GM06990 (cell line): Measurements from ENCODE around the gene SAP25.

ENCODE experiments used
- DNase-seq: peaks from one replicate; pipeline ENCODE4 v3.0.0-alpha.2; 2011; ENCODE audit not compliant: insufficient read length; ENCODE audit errors: extremely low read depth
- H3K27me3 ChIP-seq: replicated peaks from 2 replicates; pipeline ENCODE4 v1.6.0; 2011; ENCODE audit warnings: low read length; ENCODE audit not compliant: control insufficient read depth, insufficient read depth
- H3K36me3 ChIP-seq: 2 replicates; pipeline ENCODE4 v1.5.1; 2011; ENCODE audit warnings: low read length; ENCODE audit not compliant: control insufficient read depth, insufficient read depth
- H3K4me3 ChIP-seq: replicated peaks from 2 replicates; pipeline ENCODE4 v1.5.1; 2011; ENCODE audit warnings: low read depth, mild to moderate bottlenecking, control low read depth, low read length
- TF ChIP-seq, protein P1 (sequence below): IDR thresholded peaks from 2 replicates; pipeline ENCODE4 v1.5.1; 2011; ENCODE audit warnings: low read length, control low read depth, mild to moderate bottlenecking, inconsistent platforms; ENCODE audit not compliant: insufficient read depth, poor library complexity, severe bottlenecking

The SAP25 gene

DNA sequence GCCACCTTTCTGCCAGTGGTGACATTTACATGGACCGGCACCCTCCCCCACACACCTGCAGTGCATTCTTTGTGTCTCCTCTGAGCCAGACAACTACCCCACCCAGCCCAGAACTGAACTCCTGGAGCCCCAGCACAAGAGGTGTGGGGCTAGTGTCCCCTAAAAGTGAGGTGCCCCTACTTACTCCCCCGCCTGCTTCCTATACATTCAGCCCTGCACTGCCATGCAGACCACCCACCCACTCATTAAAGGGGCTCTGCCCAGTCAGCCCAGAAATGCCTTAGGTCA is 1.9 kb downstream of the SAP25 start:
- H3K36me3 ChIP-seq = peaks cover 19% of the 10 kb centered on the region

DNA sequence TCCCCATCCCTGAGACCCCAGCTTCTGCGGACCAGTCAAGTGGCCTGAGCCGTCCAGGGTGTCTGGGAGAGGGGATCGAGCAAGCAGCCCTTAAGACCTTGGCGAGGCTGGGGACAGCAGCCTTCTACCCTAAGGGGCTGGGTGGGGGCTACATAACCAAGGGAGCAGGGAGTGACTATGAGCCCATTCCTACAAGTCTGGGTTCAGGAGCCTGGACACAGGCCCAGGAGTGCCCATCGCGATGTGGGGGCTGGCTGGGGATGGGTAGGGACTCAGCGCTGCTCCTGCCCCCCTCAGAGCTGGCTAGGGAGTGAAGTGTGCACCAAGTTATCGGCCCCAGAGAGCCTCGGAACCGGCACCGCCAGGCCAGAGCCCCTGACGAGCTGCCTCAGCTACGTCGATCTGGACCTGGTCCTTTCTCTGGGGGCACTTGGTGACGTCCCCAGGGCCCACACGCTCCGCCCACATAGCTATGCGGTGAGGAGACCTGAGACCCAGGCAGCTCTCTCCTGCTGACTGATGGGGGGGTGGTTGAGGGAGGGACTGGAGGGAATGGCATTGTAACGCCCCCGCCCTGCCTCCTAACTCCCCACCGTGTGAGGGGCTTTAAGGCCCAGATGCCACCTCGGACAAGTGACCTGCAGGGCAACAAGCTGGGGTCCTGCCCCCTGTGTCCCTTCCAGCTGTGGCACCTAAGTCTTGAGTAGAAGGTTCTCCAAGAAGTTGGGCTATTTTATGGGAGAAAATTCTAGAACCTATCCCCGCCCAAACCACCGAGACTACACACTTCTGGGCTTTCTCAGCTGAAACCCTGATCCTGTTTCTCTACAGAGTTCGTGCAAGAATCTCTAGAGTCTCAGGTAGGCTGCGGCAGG is 2.5 kb downstream of the SAP25 start:
- TF ChIP-seq, protein P1, sequence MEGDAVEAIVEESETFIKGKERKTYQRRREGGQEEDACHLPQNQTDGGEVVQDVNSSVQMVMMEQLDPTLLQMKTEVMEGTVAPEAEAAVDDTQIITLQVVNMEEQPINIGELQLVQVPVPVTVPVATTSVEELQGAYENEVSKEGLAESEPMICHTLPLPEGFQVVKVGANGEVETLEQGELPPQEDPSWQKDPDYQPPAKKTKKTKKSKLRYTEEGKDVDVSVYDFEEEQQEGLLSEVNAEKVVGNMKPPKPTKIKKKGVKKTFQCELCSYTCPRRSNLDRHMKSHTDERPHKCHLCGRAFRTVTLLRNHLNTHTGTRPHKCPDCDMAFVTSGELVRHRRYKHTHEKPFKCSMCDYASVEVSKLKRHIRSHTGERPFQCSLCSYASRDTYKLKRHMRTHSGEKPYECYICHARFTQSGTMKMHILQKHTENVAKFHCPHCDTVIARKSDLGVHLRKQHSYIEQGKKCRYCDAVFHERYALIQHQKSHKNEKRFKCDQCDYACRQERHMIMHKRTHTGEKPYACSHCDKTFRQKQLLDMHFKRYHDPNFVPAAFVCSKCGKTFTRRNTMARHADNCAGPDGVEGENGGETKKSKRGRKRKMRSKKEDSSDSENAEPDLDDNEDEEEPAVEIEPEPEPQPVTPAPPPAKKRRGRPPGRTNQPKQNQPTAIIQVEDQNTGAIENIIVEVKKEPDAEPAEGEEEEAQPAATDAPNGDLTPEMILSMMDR = no peak
- no peak for DNase-seq
- Histone ChIP-seq H3K27me3 (no peaks in the 10 kb centered on the region), H3K4me3 (no peak overlapping the region), H3K36me3 (peaks cover 17% of the 10 kb centered on the region)

More for the DNA sequence above, 1.9 kb downstream of the SAP25 start:
- TF ChIP-seq, protein P1 = no peak
- H3K4me3 ChIP-seq = no peak overlapping the region
- no peaks in the 10 kb centered on the region for H3K27me3 ChIP-seq
- no peak for DNase-seq

DNA sequence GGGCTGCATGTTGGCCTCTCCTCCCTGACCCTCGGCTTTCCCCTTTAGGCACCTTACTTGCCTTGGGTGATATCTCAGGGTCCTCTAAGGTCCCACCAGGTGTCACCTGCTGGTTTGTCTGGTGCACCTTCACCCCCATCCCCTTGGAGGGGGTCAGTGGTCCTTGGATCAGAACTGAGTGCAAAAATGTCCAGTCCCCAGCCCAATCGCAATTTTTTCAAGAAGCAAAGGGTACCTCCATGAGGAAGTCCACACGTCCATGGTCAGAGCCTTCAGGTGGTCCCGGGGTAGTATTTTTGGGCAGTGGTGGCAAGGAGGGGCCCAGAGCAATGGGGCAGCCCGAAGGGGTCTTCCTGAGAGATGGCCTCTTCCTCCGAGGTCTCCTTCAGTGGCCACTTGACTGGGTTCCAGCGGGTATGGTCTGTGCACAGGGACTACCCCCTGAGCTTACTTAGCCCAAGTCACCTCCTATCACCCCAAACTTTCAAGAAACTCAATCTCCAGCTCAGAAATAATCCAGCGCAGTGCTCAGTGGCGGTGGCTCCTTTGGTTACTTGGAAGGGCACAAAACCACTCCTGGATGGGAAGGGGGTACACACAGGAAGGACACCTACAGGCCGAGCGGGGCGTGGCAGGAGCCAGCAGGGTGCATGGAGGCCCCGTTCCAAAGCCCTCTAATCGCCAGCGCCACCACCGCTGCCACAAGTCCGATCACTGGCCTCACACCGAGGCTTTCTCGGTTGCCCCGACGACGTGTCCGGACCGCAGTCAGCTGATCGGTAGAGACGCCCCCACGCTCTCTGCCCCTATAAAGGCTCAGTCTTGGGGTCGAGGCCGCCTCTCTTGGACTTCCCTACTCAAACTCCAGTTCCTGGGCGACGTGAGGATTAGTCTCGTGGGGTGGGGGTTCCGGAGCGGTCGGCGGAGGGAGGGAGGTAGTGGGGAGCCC is 4.5 kb downstream of the SAP25 start:
- DNase-seq = peak; percentile 68
- no peak overlapping the region; the same call in 1 of the 2 replicates for H3K4me3 ChIP-seq
- TF ChIP-seq, protein P1 = peak; percentile 44
- H3K27me3 ChIP-seq = no peaks in the 10 kb centered on the region
- H3K36me3 ChIP-seq = peaks cover 15% of the 10 kb centered on the region

DNA sequence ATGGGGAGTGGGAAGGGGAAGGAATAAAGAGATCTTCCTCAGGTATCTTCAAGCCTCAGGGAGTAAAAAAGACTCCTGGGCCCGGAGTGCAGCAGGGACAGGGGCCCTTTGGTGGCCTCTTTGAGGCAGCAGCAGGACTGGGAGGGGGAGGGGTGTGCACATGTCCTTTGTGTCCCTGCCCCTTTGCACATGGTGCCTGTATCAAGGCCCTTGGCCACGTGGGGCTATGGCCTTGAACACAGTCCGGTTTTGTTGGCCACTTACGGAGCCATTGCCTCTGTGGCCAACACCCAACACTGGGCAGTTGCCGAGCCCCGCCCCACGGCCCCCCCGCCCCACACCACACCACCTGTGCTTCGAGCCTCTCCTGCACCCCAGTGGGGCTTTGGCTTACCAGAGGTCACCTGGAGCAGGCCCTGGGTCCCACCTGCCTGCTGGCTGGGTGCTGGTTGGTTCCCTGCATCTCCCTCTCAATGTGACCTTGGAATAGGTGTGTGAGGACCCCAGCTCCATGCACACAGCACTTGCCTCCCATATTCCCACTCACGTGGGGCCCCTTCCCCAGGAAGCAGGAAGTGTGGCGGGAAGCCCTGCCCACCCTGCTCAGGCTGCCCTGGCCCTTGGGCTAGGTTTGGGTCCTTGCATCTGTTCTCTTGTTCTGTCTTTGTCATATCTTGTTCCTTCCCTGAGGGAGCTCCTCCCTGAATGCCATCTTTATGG is 5.4 kb downstream of the SAP25 start:
- H3K36me3 ChIP-seq = peaks cover 17% of the 10 kb centered on the region
- TF ChIP-seq, protein P1 = no peak
- no peak overlapping the region for H3K4me3 ChIP-seq
- DNase-seq = no peak
- no peaks in the 10 kb centered on the region for H3K27me3 ChIP-seq

DNA sequence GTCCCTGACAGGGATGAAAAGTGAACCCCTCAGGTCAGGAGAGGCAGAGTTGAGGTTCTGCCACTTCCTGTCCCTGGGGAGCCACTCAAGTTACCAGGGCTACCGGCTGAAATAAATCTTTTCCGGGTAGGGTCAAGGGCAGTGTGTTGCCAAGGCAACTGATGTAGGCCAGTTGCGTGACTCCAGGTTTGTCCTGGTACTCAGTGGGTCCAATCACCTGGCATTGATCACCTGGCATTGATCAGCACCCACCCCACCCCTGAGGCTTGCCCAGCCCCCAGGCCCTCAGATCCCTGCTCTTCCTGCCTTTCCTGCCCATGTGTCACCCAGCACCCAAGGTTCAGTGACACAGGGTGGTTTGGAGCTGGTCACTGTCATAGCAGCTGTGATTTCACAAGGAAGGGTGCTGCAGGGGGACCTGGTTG is 5.9 kb downstream of the SAP25 start:
- TF ChIP-seq, protein P1 = no peak
- DNase-seq = no peak
- H3K36me3 ChIP-seq = peaks cover 21% of the 10 kb centered on the region
- no peak overlapping the region for H3K4me3 ChIP-seq
- no peaks in the 10 kb centered on the region for H3K27me3 ChIP-seq
